A673 (cell line): ENCODE results near the gene CNGA4. TPM values are rescaled to one million over a fixed set of nuclear protein-coding genes. Genes with fewer than 3 reads are reported as not detected.

ENCODE experiments used
- BruUV-seq: library from RNA; stranded (reverse); fragments of 400-500 nt; replicated peaks from 2 replicates; lab custom pipeline; 2021; lab: Mats Ljungman, UMichigan
- CTCF ChIA-PET: fragments of 300-600 bp; sonication (Branson Sonifier 250); formaldehyde crosslinking; loops from one replicate; lab custom pipeline; 2022; ENCODE audit warnings: antibody characterized with exemption; lab: Charles Lee
- POLR2A ChIA-PET: fragments of 300-600 bp; sonication (Branson Sonifier 250); formaldehyde crosslinking; loops from one replicate; lab custom pipeline; 2022; ENCODE audit warnings: antibody characterized with exemption; ENCODE audit not compliant: low non-redundant PET; lab: Charles Lee
- DNase-seq: peaks from one replicate; pipeline ENCODE4 v3.0.0-alpha.2; 2015; ENCODE audit warnings: low spot score
- H3K27ac ChIP-seq: fragments of 200-600 bp; sonication (generic); 2 replicates; pipeline ENCODE4 v1.5.1; 2016; ENCODE audit warnings: mixed run types, low read depth, mild to moderate bottlenecking, mixed read lengths, antibody characterized with exemption, low read length; ENCODE audit not compliant: poor library complexity, severe bottlenecking
- H3K27me3 ChIP-seq: fragments of 200-600 bp; sonication (generic); replicated peaks from 2 replicates; pipeline ENCODE4 v1.6.1; 2017; ENCODE audit warnings: mixed run types, low read depth, mild to moderate bottlenecking, mixed read lengths, antibody characterized with exemption, low read length; ENCODE audit not compliant: insufficient read depth, poor library complexity
- H3K36me3 ChIP-seq: fragments of 200-600 bp; sonication (generic); 2 replicates; pipeline ENCODE4 v1.6.1; 2016; ENCODE audit warnings: mixed run types, mild to moderate bottlenecking, mixed read lengths, antibody characterized with exemption, low read length; ENCODE audit not compliant: insufficient read depth, poor library complexity, severe bottlenecking
- H3K4me1 ChIP-seq: fragments of 200-600 bp; sonication (generic); 2 replicates; pipeline ENCODE4 v1.6.1; 2017; ENCODE audit warnings: mixed run types, mild to moderate bottlenecking, mixed read lengths, antibody characterized with exemption, low read length; ENCODE audit not compliant: insufficient read depth, poor library complexity, severe bottlenecking
- H3K4me3 ChIP-seq: fragments of 200-600 bp; sonication (generic); 2 replicates; pipeline ENCODE4 v1.5.1; 2016; ENCODE audit warnings: low read depth, mixed run types, mild to moderate bottlenecking, mixed read lengths, low read length; ENCODE audit not compliant: poor library complexity, severe bottlenecking
- H3K9me3 ChIP-seq: fragments of 200-600 bp; sonication (generic); 2 replicates; pipeline ENCODE4 v1.6.1; 2016; ENCODE audit warnings: mixed run types, low read depth, mild to moderate bottlenecking, mixed read lengths, antibody characterized with exemption, low read length; ENCODE audit not compliant: poor library complexity, severe bottlenecking
- EZH2 ChIP-seq: fragments of 200-600 bp; sonication (generic); IDR thresholded peaks from 2 replicates; pipeline ENCODE4 v1.6.1; 2017; ENCODE audit warnings: borderline replicate concordance, low read depth, mild to moderate bottlenecking, mixed read lengths, antibody characterized with exemption, low read length; ENCODE audit not compliant: poor library complexity, severe bottlenecking
- intact Hi-C: fragments of 100-400 bp; cut with micrococcal nuclease; formaldehyde crosslinking; loops from one replicate; pipeline ENCODE4 v1.10.0; 2022; ENCODE audit not compliant: unreplicated experiment
- total RNA-seq: library from RNA; stranded (reverse); gene quantifications from 2 replicates; pipeline ENCODE4 v1.2.3, GENCODE V29; 2021
- TF ChIP-seq, protein P1 (sequence below): fragments of 300-800, 200-600 bp; sonication (generic); conservative IDR thresholded peaks from 2 replicates; pipeline ENCODE4 v1.5.1; 2017; ENCODE audit warnings: low read depth, mild to moderate bottlenecking, antibody characterized with exemption, low read length, moderate library complexity, mixed read lengths

The CNGA4 gene
- total RNA-seq, 1 experiment from 2014 or later = not detected

DNA sequence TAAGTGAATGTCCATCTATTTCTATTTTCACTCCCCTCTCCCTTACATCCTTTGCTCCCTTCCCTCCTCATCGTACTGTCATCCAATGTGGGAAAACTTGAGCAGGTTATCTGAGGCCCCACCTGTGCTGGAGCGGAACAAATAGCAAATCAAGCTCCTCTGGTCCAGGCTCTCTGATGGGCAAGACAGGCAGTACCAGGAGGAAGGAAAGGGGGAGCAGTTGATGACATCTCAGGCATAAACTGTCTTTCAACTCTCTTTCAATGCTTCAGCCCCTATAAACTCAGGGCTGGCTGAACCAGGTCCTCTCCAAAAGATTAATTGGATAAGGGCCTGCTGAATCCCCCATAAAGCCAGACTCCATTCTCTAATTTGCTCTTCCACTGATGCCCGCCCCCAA lies 19.3 kb downstream of the CNGA4 start:
- H3K36me3 ChIP-seq = no peaks in the 10 kb centered on the region
- CTCF ChIA-PET = interaction anchor here (1.4 kb wide), 1 partner anchor 105 kb away, joined by 3 read pairs; no protein-coding TSS in a partner anchor
- TF ChIP-seq, protein P1, sequence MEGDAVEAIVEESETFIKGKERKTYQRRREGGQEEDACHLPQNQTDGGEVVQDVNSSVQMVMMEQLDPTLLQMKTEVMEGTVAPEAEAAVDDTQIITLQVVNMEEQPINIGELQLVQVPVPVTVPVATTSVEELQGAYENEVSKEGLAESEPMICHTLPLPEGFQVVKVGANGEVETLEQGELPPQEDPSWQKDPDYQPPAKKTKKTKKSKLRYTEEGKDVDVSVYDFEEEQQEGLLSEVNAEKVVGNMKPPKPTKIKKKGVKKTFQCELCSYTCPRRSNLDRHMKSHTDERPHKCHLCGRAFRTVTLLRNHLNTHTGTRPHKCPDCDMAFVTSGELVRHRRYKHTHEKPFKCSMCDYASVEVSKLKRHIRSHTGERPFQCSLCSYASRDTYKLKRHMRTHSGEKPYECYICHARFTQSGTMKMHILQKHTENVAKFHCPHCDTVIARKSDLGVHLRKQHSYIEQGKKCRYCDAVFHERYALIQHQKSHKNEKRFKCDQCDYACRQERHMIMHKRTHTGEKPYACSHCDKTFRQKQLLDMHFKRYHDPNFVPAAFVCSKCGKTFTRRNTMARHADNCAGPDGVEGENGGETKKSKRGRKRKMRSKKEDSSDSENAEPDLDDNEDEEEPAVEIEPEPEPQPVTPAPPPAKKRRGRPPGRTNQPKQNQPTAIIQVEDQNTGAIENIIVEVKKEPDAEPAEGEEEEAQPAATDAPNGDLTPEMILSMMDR = no peak
- no peak for TF ChIP-seq EZH2
- peaks cover 64% of the 10 kb centered on the region for H3K27me3 ChIP-seq
- no TSS peak for BruUV-seq
- no peak overlapping the region for H3K4me3 ChIP-seq
- H3K9me3 ChIP-seq = no peaks in the 10 kb centered on the region
- intact Hi-C loops = no loop called here
- H3K4me1 ChIP-seq = peaks cover 6% of the 10 kb centered on the region
- H3K27ac ChIP-seq = no peak overlapping the region
- POLR2A ChIA-PET = no interaction called here
- DNase-seq = no peak

DNA sequence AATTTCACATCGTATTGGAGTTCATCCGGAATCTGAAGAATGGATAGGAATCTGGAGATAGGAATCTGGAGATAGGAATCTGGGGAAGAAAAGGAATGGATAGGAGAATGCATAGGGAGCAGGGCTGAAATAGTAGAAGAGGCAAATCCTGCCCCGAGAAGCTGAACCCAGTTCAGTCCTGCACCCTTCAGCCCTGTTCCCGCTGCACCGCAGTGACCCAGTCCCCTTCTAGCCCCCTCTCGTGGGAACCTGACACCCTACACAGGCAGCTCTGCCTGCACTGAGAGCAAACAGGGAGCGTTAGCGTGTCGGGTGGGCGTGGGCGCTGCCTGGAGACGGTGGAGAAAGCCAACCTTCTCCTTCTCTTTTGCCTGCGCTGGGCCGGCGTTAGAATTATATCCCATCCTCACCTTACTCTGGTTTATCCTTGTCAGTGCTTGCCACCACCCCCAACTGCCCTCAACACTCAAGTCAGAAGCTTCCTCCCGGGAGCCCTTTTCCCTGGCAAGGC lies 19.7 kb downstream of the CNGA4 start:
- CTCF ChIA-PET = interaction anchor here (1.4 kb wide), 1 partner anchor 105 kb away, joined by 3 read pairs; no protein-coding TSS in a partner anchor
- Histone ChIP-seq H3K27me3 (peaks cover 64% of the 10 kb centered on the region), H3K36me3 (no peaks in the 10 kb centered on the region), H3K27ac (no peak overlapping the region), H3K4me3 (peak overlapping the region; percentile 42), H3K4me1 (peaks cover 6% of the 10 kb centered on the region), H3K9me3 (no peaks in the 10 kb centered on the region)
- POLR2A ChIA-PET = no interaction called here
- TF ChIP-seq, protein P1 = no peak
- no peak for TF ChIP-seq EZH2
- no TSS peak for BruUV-seq
- DNase-seq = peak; percentile 17
- intact Hi-C loops = no loop called here

DNA sequence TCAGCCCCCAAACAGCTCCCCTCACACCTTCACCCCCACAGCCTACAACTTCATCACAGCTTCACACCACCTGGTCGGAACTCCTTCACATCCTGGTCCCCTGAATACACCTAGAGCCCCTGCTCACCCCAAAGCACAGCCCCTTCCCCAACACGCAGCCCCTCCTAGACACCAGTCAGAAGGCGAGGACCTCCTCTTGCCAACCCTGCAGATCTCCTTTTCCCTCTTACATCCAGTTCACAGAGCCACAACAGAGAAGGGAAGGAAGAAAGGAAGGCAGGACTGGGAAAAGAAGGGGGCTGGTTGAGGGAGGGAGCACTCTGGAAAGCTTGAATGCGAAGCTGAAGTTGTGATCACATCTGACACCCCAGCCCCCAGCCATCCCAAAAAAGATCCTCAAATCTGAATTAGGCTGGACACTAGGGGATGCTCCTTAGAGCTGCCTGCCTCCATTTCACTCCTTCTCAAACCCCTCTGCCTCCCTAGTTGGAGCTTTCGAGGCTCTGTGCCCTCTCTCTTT lies 21.4 kb downstream of the CNGA4 start:
- POLR2A ChIA-PET = no interaction called here
- H3K36me3 ChIP-seq = no peaks in the 10 kb centered on the region
- CTCF ChIA-PET = interaction anchor here (0.7 kb wide), 1 partner anchor 296 kb away, joined by 3 read pairs; no protein-coding TSS in a partner anchor
- TF ChIP-seq, protein P1 = no peak
- TF ChIP-seq EZH2 = no peak
- H3K4me3 ChIP-seq = peak overlapping the region; percentile 42
- H3K4me1 ChIP-seq = peaks cover 6% of the 10 kb centered on the region
- no TSS peak for BruUV-seq
- H3K27ac ChIP-seq = no peak overlapping the region
- peaks cover 73% of the 10 kb centered on the region for H3K27me3 ChIP-seq
- intact Hi-C loops = no loop called here
- DNase-seq = no peak
- H3K9me3 ChIP-seq = no peaks in the 10 kb centered on the region
